ENCODE results near the gene RABL3.
"Not testable (repeated sequence)": the region's sequence is repeated elsewhere in the genome, so short reads cannot be mapped to it uniquely, and the experiment has no call there.

RABL3 gene

DNA sequence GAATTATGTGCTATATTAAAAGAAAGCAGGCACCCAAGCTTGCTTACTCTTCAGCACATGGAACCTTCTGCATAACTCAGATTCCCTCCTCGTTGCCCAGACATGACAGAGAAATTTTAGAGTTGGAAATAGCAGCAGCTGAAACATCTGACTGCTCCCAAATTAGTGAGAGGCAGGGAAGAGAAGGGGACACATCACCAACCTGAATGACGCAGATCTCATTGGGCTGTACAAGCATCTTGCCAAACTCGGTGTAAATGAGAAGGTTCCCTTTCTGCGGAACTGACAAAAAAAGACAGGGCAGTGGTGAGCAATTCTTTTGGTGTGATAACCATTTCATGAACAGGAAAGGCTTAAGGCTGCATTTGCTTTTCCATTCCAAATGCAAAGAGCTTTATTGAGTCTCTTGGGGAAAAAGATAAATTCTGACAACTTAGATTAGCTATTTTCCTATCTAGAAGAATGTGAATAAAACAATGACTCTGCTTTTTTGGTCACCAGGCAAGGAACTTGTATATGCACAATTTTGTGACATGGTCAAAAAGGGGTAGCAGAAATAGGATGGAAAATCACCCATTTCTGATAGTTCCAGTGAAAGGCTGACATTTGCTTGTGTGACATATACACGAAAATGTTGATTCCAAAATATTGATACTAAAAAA lies 95.4 kb downstream of the RABL3 start:
- no peak for DNase-seq (ENCODE audit: low read depth in 1 of 2, low spot score in 1 of 2)

DNA sequence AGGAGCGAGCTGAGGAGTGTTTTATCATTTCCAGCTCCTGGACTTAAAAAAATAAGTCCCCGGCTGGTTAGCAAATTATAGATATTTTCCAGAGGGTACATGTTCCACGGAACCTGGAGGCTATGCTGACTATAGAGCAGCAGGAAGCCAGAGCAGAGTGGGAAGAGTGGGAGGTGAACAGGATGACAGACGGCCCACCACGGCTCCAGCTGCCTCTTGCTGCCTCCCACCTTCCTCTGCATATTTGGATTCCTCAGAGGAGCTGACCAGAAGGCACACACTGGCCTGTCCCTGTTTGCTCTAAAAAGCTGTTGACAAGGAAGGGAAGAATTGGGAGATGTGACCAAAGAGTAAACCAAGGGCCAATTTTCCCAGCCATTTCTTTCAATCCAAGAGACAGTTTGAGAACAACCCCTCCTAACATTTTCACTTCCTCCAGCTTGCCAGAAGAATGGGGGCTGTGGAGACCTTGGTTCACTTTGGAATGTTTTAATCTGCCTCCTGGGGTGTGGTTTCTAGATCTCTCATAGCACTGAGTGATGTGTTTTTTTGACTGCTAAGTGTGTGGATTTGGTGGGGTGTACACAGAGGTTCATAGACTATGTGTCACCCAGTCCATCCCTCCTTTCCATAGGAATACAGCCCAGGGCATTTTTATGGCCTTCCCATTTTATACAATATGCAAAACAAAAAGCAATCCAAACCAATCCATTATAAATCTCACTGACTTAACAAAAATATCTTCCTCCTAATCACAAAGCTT lies 97.1 kb downstream of the RABL3 start:
- no peak for DNase-seq (ENCODE audit: low read depth in 1 of 2, low spot score in 1 of 2)

- no peak for DNase-seq (ENCODE audit: low read depth in 1 of 2, low spot score in 1 of 2)
Measured at GRCh38 chr3:120642368-120642948, 99.9 kb downstream of the RABL3 start.

DNA sequence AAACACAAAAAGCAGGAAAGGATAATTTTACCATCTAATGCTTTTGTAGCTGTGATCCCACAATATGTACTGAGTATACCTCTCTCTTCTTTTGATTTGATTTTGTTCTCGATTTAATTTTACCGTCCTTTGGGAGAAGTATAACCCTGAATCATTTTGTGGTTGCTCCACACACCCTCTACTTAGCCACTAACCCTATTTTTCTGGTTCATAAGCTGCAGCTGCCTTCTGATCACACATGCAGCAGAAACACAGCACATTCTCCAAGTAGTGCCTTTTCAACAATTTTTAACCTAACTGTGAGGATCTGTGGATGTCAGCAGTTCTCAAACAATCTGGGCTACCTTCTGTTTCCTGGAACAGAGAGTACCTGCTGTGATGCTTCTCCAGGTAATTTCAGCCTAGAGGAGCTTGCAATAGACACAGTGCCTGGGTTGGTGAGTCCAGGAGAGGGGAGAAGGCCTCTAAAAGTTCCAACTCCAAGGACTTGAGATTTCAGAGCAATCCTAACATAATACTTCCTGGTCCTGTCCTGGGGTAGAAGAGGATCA lies 100.5 kb downstream of the RABL3 start:
- DNase-seq (ENCODE audit: low read depth in 1 of 2, low spot score in 1 of 2), result no peak

DNA sequence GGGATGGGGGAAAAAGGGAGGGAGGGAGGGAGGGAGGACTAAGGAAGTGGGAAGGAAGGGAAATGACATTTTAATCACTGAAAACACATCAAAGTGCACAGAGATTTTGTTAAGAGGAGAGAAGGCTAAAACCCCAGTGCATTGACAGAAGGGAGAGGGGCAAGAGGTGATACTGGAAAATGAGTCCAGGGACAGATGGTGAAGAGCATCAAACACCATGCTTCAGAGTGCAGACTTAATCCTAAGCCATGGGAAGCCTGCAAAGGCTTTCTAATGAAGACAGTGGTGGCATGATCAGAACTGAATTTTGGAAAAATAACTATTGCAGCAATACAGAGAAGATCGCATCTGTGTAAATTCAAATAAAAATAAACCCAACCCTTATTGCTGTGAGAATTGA lies 102.1 kb downstream of the RABL3 start:
- DNase-seq (ENCODE audit: low read depth in 1 of 2, low spot score in 1 of 2), result no peak

DNA sequence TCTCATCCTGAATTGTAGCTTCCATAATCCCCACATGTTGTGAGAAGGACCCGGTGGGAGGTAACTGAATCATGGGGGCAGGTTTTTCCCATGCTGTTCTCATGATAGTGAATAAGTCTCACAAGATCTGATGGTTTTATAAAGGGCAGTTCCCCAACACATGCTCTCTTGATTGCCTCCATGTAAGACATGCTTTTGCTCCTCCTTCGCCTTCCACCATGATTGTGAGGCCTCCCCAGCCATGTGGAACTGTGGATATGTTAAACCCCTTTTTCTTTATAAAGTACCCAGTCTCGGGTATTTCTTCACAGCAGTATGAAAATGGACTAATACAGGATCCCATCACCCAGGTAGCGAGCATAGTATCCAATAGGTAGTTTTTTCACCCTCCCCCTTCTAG lies 103.5 kb downstream of the RABL3 start:
- not testable (repeated sequence) for DNase-seq (ENCODE audit: low read depth in 1 of 2, low spot score in 1 of 2)

GRCh38 chr3:120637851-120638559 lies 104.3 kb downstream of the RABL3 start:
- DNase-seq (ENCODE audit: low read depth in 1 of 2, low spot score in 1 of 2), result no peak

DNA sequence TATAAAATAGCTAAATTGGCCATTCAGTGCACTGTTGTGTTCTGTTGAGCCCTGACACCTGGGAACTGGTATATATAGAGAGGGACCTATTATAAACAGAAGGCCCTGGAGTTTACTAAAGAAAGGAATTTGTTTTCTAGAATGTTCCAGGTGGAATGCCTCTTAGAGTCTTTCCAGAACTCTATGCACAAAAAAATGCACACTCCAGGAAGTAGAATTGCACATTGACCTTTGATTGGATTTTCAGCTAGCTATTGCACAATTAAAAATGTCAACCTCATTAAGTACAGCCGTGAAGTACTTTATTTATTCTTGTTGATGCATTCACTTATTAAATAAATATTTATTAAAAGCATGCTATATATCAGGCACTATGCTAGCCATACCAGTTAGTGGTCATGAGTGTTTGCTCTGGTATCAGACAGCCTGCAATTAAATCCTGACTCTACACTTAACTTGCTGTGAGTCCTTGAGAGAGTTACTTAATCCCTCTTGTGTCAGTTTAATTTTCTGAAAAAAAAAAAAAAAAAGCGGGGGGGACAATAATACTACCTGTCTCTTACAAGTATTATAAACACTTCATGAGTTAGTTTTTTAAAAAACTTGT lies 105.4 kb downstream of the RABL3 start:
- no peak for DNase-seq (ENCODE audit: low read depth in 1 of 2, low spot score in 1 of 2)

All from stimulated activated CD4-positive, alpha-beta T cell treated with anti-CD3 and anti-CD28 coated beads, Interleukin-15, amount 100 ng/mL, for 1 hour (primary cell).